Heart right ventricle (tissue), 16 donors: ENCODE data around the gene INSRR. TPM values are rescaled to one million over a fixed set of nuclear protein-coding genes. Genes with fewer than 3 reads are reported as not detected.

Experiments used
- ATAC-seq, 8 donors: fragments of 200-7000 bp; cut with Tn5 transposase; one replicate each; pipeline ENCODE4 v1.9.1; 2020; ENCODE audit warnings: mild to moderate bottlenecking in 8 of 8, moderate library complexity in 8 of 8, moderate number of reproducible peaks in 1 of 8
- DNase-seq, 2 donors: peaks; one replicate each; pipeline ENCODE4 v3.0.0-alpha.2; 2020
- H3K27ac ChIP-seq, 10 donors: fragments of 200-600 bp; sonication (generic) in 2 of 10; one replicate each; pipeline versions ENCODE4 v1.5.0 to v1.8.0; 2020 to 2022; ENCODE audit warnings: mild to moderate bottlenecking in 3 of 10
- H3K27me3 ChIP-seq, 7 donors: fragments of 200-600 bp; one replicate each; pipeline ENCODE4 v1.8.0; 2021 to 2022; ENCODE audit warnings: mild to moderate bottlenecking in 2 of 7
- H3K36me3 ChIP-seq, 9 donors: fragments of 200-600 bp; sonication (generic) in 1 of 9; one replicate each; pipeline versions ENCODE4 v1.5.0 to v1.8.0; 2020 to 2022; ENCODE audit warnings: mild to moderate bottlenecking in 2 of 9
- H3K4me1 ChIP-seq, 9 donors: fragments of 200-600 bp; sonication (generic) in 1 of 9; one replicate each; pipeline versions ENCODE4 v1.5.0 to v1.8.0; 2020 to 2022; ENCODE audit warnings: mild to moderate bottlenecking in 4 of 9
- H3K4me3 ChIP-seq, 10 donors: fragments of 200-600 bp; sonication (generic) in 2 of 10; one replicate each; pipeline versions ENCODE4 v1.5.0 to v1.8.0; 2020 to 2022; ENCODE audit warnings: mild to moderate bottlenecking in 7 of 10, moderate library complexity in 2 of 10
- H3K9me3 ChIP-seq, 11 donors: fragments of 200-600 bp in 10 of 11; sonication (generic) in 2 of 11; one replicate each; pipeline versions ENCODE4 v1.5.0 to v1.8.0; 2013 to 2022; ENCODE audit warnings: mild to moderate bottlenecking in 2 of 11, control low read depth in 1 of 11, moderate library complexity in 1 of 11
- CTCF ChIP-seq, 9 donors: fragments of 200-600 bp; sonication (generic) in 2 of 9; IDR thresholded peaks; one replicate each; pipeline versions ENCODE4 v1.5.0 to v1.8.0; 2021 to 2022; ENCODE audit warnings: antibody characterized with exemption in 9 of 9, mild to moderate bottlenecking in 5 of 9, moderate library complexity in 1 of 9
- WGBS, 2 donors: extraction: QIAGEN DNeasy Blood & Tissue Kit; methylation state at CpG; one replicate each; pipeline ENCODE4 v1.1.7; 2013; ENCODE audit warnings: inconsistent platforms in 1 of 2; 5-methylcytosine and 5-hydroxymethylcytosine counted together
- intact Hi-C, 10 donors: fragments of 100-400 bp; cut with DNase I; formaldehyde crosslinking; loops; one replicate each; pipeline versions ENCODE4 v1.11.1 to v1.14.2; 2022
- polyA plus RNA-seq, 2 donors: library from polyadenylated mRNA; stranded (reverse); fragments of 200-250 nt; gene quantifications; one replicate each; pipeline ENCODE4 v1.2.3, GENCODE V29; 2013
- total RNA-seq, 10 donors: library from RNA; stranded (reverse); fragmentation: NEBNext Ultra II Directional in 3 of 10; extraction: Animal tissue kit (Norgen Biotek cat#: 25700) in 3 of 10; gene quantifications; one replicate each; pipeline versions ENCODE4 v1.2.1 to v1.2.4, GENCODE V29; 2021 to 2023
- donor health status: Arrhythmogenic right ventricular cardiomyopathy.
- donor health status: ischemic (EF 13 %, LVEDD 7.1; RV severe dilation, severe dysfunction).
- donor health status: healthy with polysubstance abuse.
- donor health status: DM: no; HTN: yes; CAD: no.
- donor health status: DM: no; HTN: no; CAD: no.
- donor health status: ischemic (EF 25% LVEDD 6.9; RV normal size, moderate dysfunction).
- donor health status: ischemic (EF 25% LVEDD 5.7; RV mildly dilated, moderate dysfunction).
- donor health status: healthy.
- donor health status: DM: yes; HTN: yes; CAD: no.
- donor health status: Ischemic cardiomyopathy.
- donor health status: ischemic (EF 35%, LVEDD 5.7; RV mildly dilated, moderate dysfunction).
- donor health status: nonischemic (EF 11% LVEDD 7.7; RV severe dilation, severe dysfunction).
- donor health status: DM: yes; HTN: yes; CAD: no.
- donor health status: PGD.
- donor health status: ischemic (EF 29% LVEDD 5.4; RV normal size, mild dysfunction).
- donor health status: nonischemic (EF 23%, LVEDD 6.1; RV moderate dilation, normal function).

The INSRR gene
- total and polyA plus RNA-seq, 12 donors, result 0.01 to 0.80 (median 0.07) TPM

DNA sequence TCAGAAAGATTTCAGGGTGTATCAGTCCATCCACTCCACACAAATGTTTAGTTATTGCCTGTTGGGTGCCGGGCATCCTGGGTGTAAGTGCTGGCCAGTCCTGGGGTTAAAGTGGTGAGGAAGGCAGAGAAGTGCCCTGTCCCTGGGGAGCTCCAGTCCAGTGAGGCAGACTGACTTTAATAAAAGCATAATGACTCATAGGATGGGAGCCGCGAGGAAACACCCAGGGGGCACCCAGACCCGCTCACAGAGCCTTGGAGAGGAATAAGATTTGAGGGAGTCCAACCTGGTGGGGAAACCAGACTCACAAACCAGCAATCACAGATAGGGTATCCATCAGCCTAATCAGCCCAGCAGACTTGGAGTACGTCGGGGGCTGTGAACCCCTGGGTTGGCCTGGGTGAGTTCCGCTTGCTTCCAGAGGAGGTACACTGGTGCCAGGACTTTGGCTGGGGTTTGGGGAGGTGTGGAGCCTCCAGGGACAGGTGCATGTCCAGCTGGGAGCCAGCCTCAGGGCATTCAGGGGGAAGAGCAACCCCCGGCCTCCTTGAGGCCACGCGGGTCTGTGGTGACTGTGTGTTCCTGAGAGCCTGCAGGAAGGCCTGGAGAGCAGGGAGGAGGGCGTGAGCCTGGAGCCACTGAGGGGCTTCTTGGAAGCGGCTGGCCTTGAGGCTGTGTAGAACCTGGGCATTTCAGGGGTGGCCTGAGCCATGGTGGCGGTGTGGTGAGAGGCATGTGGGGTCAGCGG lies 38.3 kb upstream of the INSRR start:
- DNase-seq, result no peak
- peak overlapping the region; percentile 54 to 98 (median 93) for H3K27ac ChIP-seq

DNA sequence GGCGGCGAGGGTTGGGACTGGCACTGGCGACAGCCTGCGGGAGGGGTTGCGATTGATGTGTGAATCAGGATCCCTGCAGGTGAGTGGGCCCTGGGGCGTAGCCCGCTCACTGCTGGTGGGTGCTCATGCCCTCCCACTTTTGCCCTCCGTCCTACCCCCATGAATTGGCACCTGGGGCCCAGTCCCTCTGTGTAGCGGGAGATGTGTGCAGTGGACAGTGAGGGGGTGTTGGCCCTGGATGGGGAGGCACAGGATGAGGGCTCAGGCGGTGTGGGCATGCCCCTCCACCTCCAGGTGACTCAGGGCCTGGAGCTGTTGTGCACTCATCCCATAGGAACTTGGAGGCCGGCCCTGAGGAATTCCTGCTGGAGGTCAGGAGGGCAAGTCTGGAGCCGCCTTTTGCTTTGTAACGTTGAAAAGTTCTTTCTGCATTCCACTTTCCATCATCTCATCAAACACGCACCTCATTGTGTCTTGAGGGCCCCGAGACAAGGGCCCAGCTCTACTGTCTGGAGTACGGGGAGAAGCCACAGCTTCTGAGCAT lies 37.6 kb upstream of the INSRR start:
- intact Hi-C loops, result loop anchor here in 1 of 10 donors (10.0 kb wide), 1 partner anchor 232 kb away; no protein-coding TSS in a partner anchor
- peaks cover 0 to 37% (median 9%) of the 10 kb centered on the region in 7 donors for H3K27me3 ChIP-seq
- no peaks in the 10 kb centered on the region for H3K36me3 ChIP-seq
- H3K27ac ChIP-seq, result peak overlapping the region in 9 of 10 donors; percentile 89 to 98 (median 94)
- H3K4me1 ChIP-seq, result peaks cover 33 to 95% (median 87%) of the 10 kb centered on the region in 9 donors
- WGBS, 2 donors, result 75 to 80% methylated on average over 16 of the region's 16 CpGs
- peak in 1 of 8 donors; percentile 7 for ATAC-seq
- H3K4me3 ChIP-seq, result peak overlapping the region in 5 of 10 donors; percentile 22 to 82 (median 64)
- no peak for DNase-seq
- TF ChIP-seq CTCF (IDR thresholded peaks at IDR 0.05), result no peak
- H3K9me3 ChIP-seq, result no peaks in the 10 kb centered on the region

More for the DNA sequence above, 38.3 kb upstream of the INSRR start:
- no peaks in the 10 kb centered on the region for H3K9me3 ChIP-seq
- peak overlapping the region in 8 of 10 donors; percentile 9 to 82 (median 28) for H3K4me3 ChIP-seq
- ATAC-seq, result no peak
- intact Hi-C loops, result loop anchor here in 1 of 10 donors (10.0 kb wide), 1 partner anchor 232 kb away; no protein-coding TSS in a partner anchor
- H3K27me3 ChIP-seq, result peaks cover 0 to 30% (median 9%) of the 10 kb centered on the region in 7 donors
- TF ChIP-seq CTCF (IDR thresholded peaks at IDR 0.05), result no peak
- no peaks in the 10 kb centered on the region for H3K36me3 ChIP-seq
- H3K4me1 ChIP-seq, result peaks cover 36 to 95% (median 91%) of the 10 kb centered on the region in 9 donors
- WGBS, 2 donors, result 61 to 63% methylated on average over 14 of the region's 14 CpGs

DNA sequence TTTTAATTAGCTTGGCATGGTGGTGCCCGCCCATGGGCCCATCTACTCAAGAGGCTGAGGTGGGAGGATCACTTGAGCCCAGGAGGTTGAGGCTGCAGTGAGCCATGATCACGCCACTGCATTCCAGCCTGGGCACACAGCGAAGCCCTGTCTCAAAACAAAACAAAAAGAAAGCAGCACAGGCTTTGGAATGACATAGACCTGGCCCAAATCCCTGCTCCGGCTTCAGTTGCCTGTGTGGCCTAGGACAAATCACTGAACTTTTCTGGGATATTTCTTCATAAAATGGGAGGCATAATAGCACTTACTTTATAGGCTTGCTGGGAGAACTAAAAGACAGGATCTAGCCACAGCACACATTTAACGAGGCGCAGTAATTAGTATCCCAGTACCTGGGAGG lies 37.0 kb upstream of the INSRR start:
- Histone ChIP-seq H3K36me3 (no peaks in the 10 kb centered on the region), H3K27me3 (peaks cover 0 to 42% (median 9%) of the 10 kb centered on the region in 7 donors), H3K4me1 (peaks cover 31 to 91% (median 80%) of the 10 kb centered on the region in 9 donors), H3K4me3 (peak overlapping the region in 6 of 10 donors; percentile 62 to 82 (median 70)), H3K9me3 (no peaks in the 10 kb centered on the region), H3K27ac (peak overlapping the region; percentile 89 to 98 (median 96))
- intact Hi-C loops, result loop anchor here in 1 of 10 donors (10.0 kb wide), 1 partner anchor 231 kb away; no protein-coding TSS in a partner anchor
- no peak for TF ChIP-seq CTCF (IDR thresholded peaks at IDR 0.05)
- DNase-seq (no peak), ATAC-seq (no peak)
- 80 to 82% methylated on average over 6 of the region's 6 CpGs for WGBS, 2 donors

GRCh38 chr1:156895455-156895812 lies 36.5 kb upstream of the INSRR start:
- no peak for DNase-seq
- H3K9me3 ChIP-seq, result no peaks in the 10 kb centered on the region
- peaks cover 0 to 43% (median 9%) of the 10 kb centered on the region in 7 donors for H3K27me3 ChIP-seq
- no peak for TF ChIP-seq CTCF (IDR thresholded peaks at IDR 0.05)
- WGBS, 2 donors, result 62 to 65% methylated on average over 4 of the region's 4 CpGs
- no peak for ATAC-seq
- H3K36me3 ChIP-seq, result no peaks in the 10 kb centered on the region
- H3K27ac ChIP-seq, result peak overlapping the region; percentile 89 to 98 (median 96)
- peaks cover 26 to 86% (median 75%) of the 10 kb centered on the region in 9 donors for H3K4me1 ChIP-seq
- H3K4me3 ChIP-seq, result peak overlapping the region in 9 of 10 donors; percentile 62 to 82 (median 71)
- intact Hi-C loops, result loop anchor here in 1 of 10 donors (10.0 kb wide), 1 partner anchor 231 kb away; no protein-coding TSS in a partner anchor
